Suprapubic skin (tissue), 4 donors: ENCODE data around the gene C16orf89. TPM values are rescaled to one million over a fixed set of nuclear protein-coding genes. Genes with fewer than 3 reads are reported as not detected.

Source experiments
- DNase-seq, 2 donors: peaks; one replicate each; pipeline ENCODE4 v3.0.0-alpha.2; 2019; ENCODE audit warnings: low spot score in 2 of 2
- H3K27ac ChIP-seq: fragments of 200-600 bp; sonication (generic); one replicate; pipeline ENCODE4 v1.5.1; 2019
- H3K27me3 ChIP-seq: fragments of 200-600 bp; sonication (generic); one replicate; pipeline ENCODE4 v1.5.1; 2019
- H3K36me3 ChIP-seq: fragments of 200-600 bp; sonication (generic); one replicate; pipeline ENCODE4 v1.5.1; 2019
- H3K4me1 ChIP-seq: fragments of 200-600 bp; sonication (generic); one replicate; pipeline ENCODE4 v1.5.1; 2019
- H3K4me3 ChIP-seq: fragments of 200-600 bp; sonication (generic); one replicate; pipeline ENCODE4 v1.5.1; 2019; ENCODE audit warnings: mild to moderate bottlenecking
- H3K9me3 ChIP-seq: fragments of 200-600 bp; sonication (generic); one replicate; pipeline ENCODE4 v1.5.1; 2019
- CTCF ChIP-seq, 2 donors: fragments of 200-600 bp in 1 of 2; fragments of 450-650 bp in 1 of 2; sonication (generic) in 1 of 2; IDR thresholded peaks; one replicate each; pipeline ENCODE4 v1.5.1; 2016 to 2019; ENCODE audit warnings: antibody characterized with exemption in 2 of 2, mild to moderate bottlenecking in 1 of 2, moderate library complexity in 1 of 2
- EP300 ChIP-seq: sonication (generic); formaldehyde crosslinking; IDR thresholded peaks from one replicate; pipeline ENCODE4 v1.6.1; 2017; ENCODE audit warnings: antibody characterized with exemption
- POLR2A ChIP-seq, 2 donors: fragments of 450-650 bp; IDR thresholded peaks; one replicate each; pipeline ENCODE4 v1.6.1; 2017; ENCODE audit warnings: antibody characterized with exemption in 2 of 2, mild to moderate bottlenecking in 2 of 2, moderate library complexity in 2 of 2
- POLR2AphosphoS5 ChIP-seq, 3 donors: sonication (generic); formaldehyde crosslinking; IDR thresholded peaks; one replicate each; pipeline ENCODE4 v1.6.1; 2017; ENCODE audit warnings: antibody characterized with exemption in 3 of 3
- WGBS: methylation state at CpG from one replicate; pipeline ENCODE4 v1.1.5; 2018; 5-methylcytosine and 5-hydroxymethylcytosine counted together
- total RNA-seq, 4 donors: library from RNA; depleted of rRNA; stranded (reverse); fragments of >200 nt; gene quantifications; one replicate each; pipeline ENCODE4 v1.1.0, GENCODE V29; 2016

C16orf89 gene
- total RNA-seq, 4 donors from 2014 or later: 1.6 TPM; not detected in 3

GRCh38 chr16:5069854-5070253 lies 4.1 kb upstream of the C16orf89 start:
- peaks cover 17% of the 10 kb centered on the region for H3K4me1 ChIP-seq
- no peak overlapping the region for H3K27ac ChIP-seq
- no peaks in the 10 kb centered on the region for H3K9me3 ChIP-seq
- no peaks in the 10 kb centered on the region for H3K27me3 ChIP-seq
- H3K4me3 ChIP-seq: no peak overlapping the region
- WGBS: 94% methylated on average over 8 of the region's 9 CpGs
- DNase-seq: no peak
- H3K36me3 ChIP-seq: peaks cover 1% of the 10 kb centered on the region
- TF ChIP-seq EP300 (no peak), POLR2AphosphoS5 (IDR thresholded peaks at IDR 0.05) (no peak), CTCF (IDR thresholded peaks at IDR 0.05) (no peak), POLR2A (IDR thresholded peaks at IDR 0.05) (no peak)

- DNase-seq: no peak
- no peak overlapping the region for H3K27ac ChIP-seq
- no peak overlapping the region for H3K4me3 ChIP-seq
- no peak for TF ChIP-seq POLR2A (IDR thresholded peaks at IDR 0.05)
- no peak for TF ChIP-seq CTCF (IDR thresholded peaks at IDR 0.05)
- TF ChIP-seq POLR2AphosphoS5 (IDR thresholded peaks at IDR 0.05): no peak
- TF ChIP-seq EP300: no peak
- no peaks in the 10 kb centered on the region for H3K9me3 ChIP-seq
- no peaks in the 10 kb centered on the region for H3K36me3 ChIP-seq
- H3K27me3 ChIP-seq: no peaks in the 10 kb centered on the region
- WGBS: 90% methylated on average over 9 of the region's 9 CpGs
- peaks cover 17% of the 10 kb centered on the region for H3K4me1 ChIP-seq
These were observed 3.3 kb upstream of the C16orf89 start for GRCh38 chr16:5069048-5069447.

- Histone ChIP-seq H3K27ac (no peak overlapping the region), H3K4me1 (peaks cover 4% of the 10 kb centered on the region), H3K4me3 (no peak overlapping the region), H3K27me3 (no peaks in the 10 kb centered on the region), H3K9me3 (no peaks in the 10 kb centered on the region), H3K36me3 (no peaks in the 10 kb centered on the region)
- no peak for DNase-seq
- TF ChIP-seq EP300 (no peak), POLR2A (IDR thresholded peaks at IDR 0.05) (no peak), CTCF (IDR thresholded peaks at IDR 0.05) (no peak), POLR2AphosphoS5 (IDR thresholded peaks at IDR 0.05) (no peak)
- WGBS: 61% methylated on average over 4 of the region's 6 CpGs
These were observed 755 bp upstream of the C16orf89 start for GRCh38 chr16:5066511-5066910.

- no peak for DNase-seq
- no peak overlapping the region for H3K27ac ChIP-seq
- no peaks in the 10 kb centered on the region for H3K4me1 ChIP-seq
- H3K4me3 ChIP-seq: no peak overlapping the region
- H3K9me3 ChIP-seq: no peaks in the 10 kb centered on the region
- no peaks in the 10 kb centered on the region for H3K27me3 ChIP-seq
- 58% methylated on average over 8 of the region's 8 CpGs for WGBS
- TF ChIP-seq POLR2AphosphoS5 (IDR thresholded peaks at IDR 0.05) (no peak), EP300 (no peak)
- no peaks in the 10 kb centered on the region for H3K36me3 ChIP-seq
These were observed 430 bp downstream of the C16orf89 start for GRCh38 chr16:5065326-5065725.

- DNase-seq: no peak
- TF ChIP-seq EP300 (no peak), CTCF (IDR thresholded peaks at IDR 0.05) (no peak), POLR2AphosphoS5 (IDR thresholded peaks at IDR 0.05) (no peak), POLR2A (IDR thresholded peaks at IDR 0.05) (no peak)
- 73% methylated on average over 2 of the region's 7 CpGs for WGBS
- H3K4me1 ChIP-seq: no peaks in the 10 kb centered on the region
- H3K9me3 ChIP-seq: no peaks in the 10 kb centered on the region
- no peak overlapping the region for H3K4me3 ChIP-seq
- no peaks in the 10 kb centered on the region for H3K27me3 ChIP-seq
- H3K27ac ChIP-seq: no peak overlapping the region
- H3K36me3 ChIP-seq: no peaks in the 10 kb centered on the region
These were observed 841 bp downstream of the C16orf89 start for GRCh38 chr16:5064915-5065314.
